Activated T-helper 17 cell treated with anti-CD3 and anti-CD28 coated beads, Interleukin-2, amount 50 U/mL, for 72 hours (primary cell): ENCODE measurements around the gene EPHA2. TPM values are rescaled to one million over a fixed set of nuclear protein-coding genes. Genes with fewer than 3 reads are reported as not detected.
"Not testable (repeated sequence)": the region's sequence is repeated elsewhere in the genome, so short reads cannot be mapped to it uniquely, and the experiment has no call there.

Source experiments
- ATAC-seq: fragments of 150-1000 bp; cut with Tn5 transposase; replicated peaks from 2 replicates; pipeline ENCODE4 v1.10.0; 2021; ENCODE audit warnings: mild to moderate bottlenecking, moderate library complexity
- H3K27ac Mint-ChIP-seq: one replicate; pipeline ENCODE4 v1.8.0; 2022; ENCODE audit warnings: mixed read lengths
- H3K27me3 Mint-ChIP-seq: one replicate; pipeline ENCODE4 v1.8.0; 2022; ENCODE audit warnings: mixed read lengths
- H3K36me3 Mint-ChIP-seq: one replicate; pipeline ENCODE4 v1.8.0; 2022; ENCODE audit warnings: low read depth, mild to moderate bottlenecking, mixed read lengths
- H3K4me1 Mint-ChIP-seq: one replicate; pipeline ENCODE4 v1.8.0; 2022; ENCODE audit warnings: mixed read lengths
- H3K4me3 Mint-ChIP-seq: one replicate; pipeline ENCODE4 v1.8.0; 2022; ENCODE audit warnings: mild to moderate bottlenecking, mixed read lengths
- H3K9me3 Mint-ChIP-seq: one replicate; pipeline ENCODE4 v1.8.0; 2022; ENCODE audit warnings: mixed read lengths
- total RNA-seq, 2 donors: library from RNA; stranded (reverse); gene quantifications; one replicate each; pipeline ENCODE4 v1.2.3, GENCODE V29; 2022

EPHA2 gene
- under 1 TPM in 1 of 2 donors, not detected in 1; 0.13 TPM for total RNA-seq

- no peak for ATAC-seq
- H3K4me3 Mint-ChIP-seq, result peak within 1 kb of the TSS; percentile 59
- H3K4me1 Mint-ChIP-seq, result peaks cover 15% of the 10 kb centered on the region
- no peaks in the 10 kb centered on the region for H3K36me3 Mint-ChIP-seq
- H3K27ac Mint-ChIP-seq, result no peak within 1 kb of the TSS
- H3K9me3 Mint-ChIP-seq, result no peaks in the 10 kb centered on the region
- H3K27me3 Mint-ChIP-seq, result no peaks in the 10 kb centered on the region
Measured at GRCh38 chr1:16155537-16156410, at the start of gene EPHA2. EPHA2 (minus strand) TSS chr1:16156069; CDS start chr1:16155932, 137 bp downstream.

- H3K4me3 Mint-ChIP-seq, result peak overlapping the region; percentile 88
- no peaks in the 10 kb centered on the region for H3K4me1 Mint-ChIP-seq
- no peaks in the 10 kb centered on the region for H3K36me3 Mint-ChIP-seq
- H3K27ac Mint-ChIP-seq, result no peak overlapping the region
- ATAC-seq, result no peak
- no peaks in the 10 kb centered on the region for H3K27me3 Mint-ChIP-seq
- no peaks in the 10 kb centered on the region for H3K9me3 Mint-ChIP-seq
Measured at GRCh38 chr1:16205334-16205671, 49.4 kb upstream of the EPHA2 start.

DNA sequence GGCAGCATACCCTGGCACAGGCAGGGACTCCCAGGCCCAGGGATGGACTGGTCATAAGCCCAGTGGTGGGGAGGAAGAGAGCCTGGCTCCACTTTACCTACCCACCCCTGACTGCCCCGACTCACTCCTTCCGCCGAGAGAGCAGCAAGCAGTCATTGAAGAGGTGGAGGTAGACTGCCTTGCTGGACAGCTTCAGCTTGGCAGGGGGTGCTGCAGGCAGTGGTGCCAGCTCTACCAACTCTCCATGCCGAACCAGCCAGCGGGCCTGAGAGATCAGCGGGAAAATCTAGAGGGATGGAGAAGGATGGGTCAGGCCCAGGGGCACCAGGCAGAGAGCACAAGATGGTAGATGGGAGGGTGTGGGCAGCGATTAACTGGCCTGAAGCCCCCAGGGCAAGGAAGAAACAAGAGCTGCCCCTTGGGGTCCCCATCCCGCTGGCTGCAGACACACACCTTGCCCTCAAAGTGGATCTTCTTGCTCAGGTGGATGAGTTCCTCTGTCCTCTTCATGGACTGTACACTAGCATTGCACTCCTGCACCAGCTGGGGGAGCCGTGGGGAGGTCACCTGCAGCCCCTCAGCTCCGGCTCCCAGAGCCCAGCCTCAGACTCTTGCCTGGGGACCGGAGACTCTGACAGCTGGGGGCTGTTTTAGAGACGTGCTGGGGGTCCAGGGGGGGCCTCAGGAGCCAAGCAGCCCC lies 48.9 kb upstream of the EPHA2 start:
- H3K27me3 Mint-ChIP-seq, result no peaks in the 10 kb centered on the region
- H3K27ac Mint-ChIP-seq, result peak overlapping the region; percentile 42
- no peaks in the 10 kb centered on the region for H3K4me1 Mint-ChIP-seq
- no peaks in the 10 kb centered on the region for H3K36me3 Mint-ChIP-seq
- H3K9me3 Mint-ChIP-seq, result no peaks in the 10 kb centered on the region
- no peak for ATAC-seq
- H3K4me3 Mint-ChIP-seq, result peak overlapping the region; percentile 88

DNA sequence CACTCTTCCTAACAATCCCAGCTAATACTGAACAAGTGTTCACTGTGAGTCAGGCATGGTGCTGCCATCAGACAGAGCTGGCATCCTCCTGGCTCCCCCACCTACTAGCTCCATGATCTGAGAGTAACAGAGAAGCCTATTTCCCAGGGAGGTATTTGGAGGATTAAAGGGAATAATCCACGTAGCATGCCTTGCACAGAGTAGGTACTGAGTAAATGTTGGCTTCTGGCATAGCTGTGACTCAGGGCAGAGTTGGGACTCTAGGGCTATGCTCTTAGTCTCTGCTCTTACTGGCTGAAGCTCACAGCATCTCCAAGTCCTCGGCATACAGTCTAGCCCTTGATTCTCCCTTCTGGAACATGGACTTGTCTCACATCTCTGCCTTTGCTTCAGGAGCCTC lies 48.3 kb upstream of the EPHA2 start:
- no peaks in the 10 kb centered on the region for H3K4me1 Mint-ChIP-seq
- no peaks in the 10 kb centered on the region for H3K36me3 Mint-ChIP-seq
- ATAC-seq, result no peak
- H3K27me3 Mint-ChIP-seq, result no peaks in the 10 kb centered on the region
- H3K9me3 Mint-ChIP-seq, result no peaks in the 10 kb centered on the region
- peak overlapping the region; percentile 42 for H3K27ac Mint-ChIP-seq
- H3K4me3 Mint-ChIP-seq, result no peak overlapping the region

GRCh38 chr1:16203550-16203949 lies 47.7 kb upstream of the EPHA2 start:
- H3K27ac Mint-ChIP-seq, result no peak overlapping the region

DNA sequence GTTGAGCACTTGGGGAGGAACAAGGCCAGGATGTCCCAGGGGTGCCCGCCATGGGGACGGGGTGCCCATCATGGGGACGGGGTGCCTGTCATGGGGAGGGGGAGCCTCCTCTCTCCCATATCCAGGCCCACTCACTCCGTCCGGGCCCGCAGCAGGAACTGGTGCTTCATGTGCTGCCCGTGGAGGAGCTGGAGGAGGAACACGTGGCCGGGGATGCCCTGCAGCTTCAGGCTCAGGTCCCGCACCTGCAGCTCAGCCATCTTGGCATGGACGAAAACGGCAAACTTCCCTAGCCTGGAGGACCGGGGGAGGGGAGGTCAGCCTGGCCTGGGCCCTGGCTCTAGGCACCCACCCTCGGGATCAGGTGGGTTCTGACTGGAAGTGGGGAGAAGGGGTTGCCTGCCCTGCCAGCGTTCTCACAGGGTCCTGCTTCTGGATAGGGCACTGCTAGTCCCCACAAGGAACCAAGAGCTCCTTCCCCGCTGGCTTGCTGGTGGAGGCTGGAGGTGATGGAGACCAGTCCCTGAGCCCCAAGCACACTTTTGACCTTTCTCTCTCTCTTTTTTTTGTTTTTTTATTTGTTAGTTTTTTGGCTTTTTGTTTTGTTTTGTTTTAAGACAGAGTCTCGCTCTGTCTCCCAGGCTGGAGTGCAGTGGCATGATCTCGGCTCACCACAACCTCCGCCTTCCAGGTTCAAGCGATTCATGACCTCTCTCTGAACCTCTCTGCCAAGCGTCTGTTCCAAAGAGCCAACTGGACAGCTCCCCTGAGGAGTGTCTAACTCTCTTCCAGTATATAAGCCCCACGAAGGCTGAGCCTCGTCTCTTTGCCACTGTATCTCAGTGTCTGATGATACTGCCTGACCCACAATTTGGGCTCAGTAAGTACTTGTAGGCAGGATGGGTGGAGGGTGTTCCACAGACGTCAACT lies 46.7 kb upstream of the EPHA2 start:
- H3K9me3 Mint-ChIP-seq, result no peaks in the 10 kb centered on the region
- H3K36me3 Mint-ChIP-seq, result no peaks in the 10 kb centered on the region
- no peaks in the 10 kb centered on the region for H3K27me3 Mint-ChIP-seq
- peak overlapping the region; percentile 64 for H3K27ac Mint-ChIP-seq
- H3K4me1 Mint-ChIP-seq, result peaks cover 6% of the 10 kb centered on the region
- no peak overlapping the region for H3K4me3 Mint-ChIP-seq
- no peak for ATAC-seq

More at GRCh38 chr1:16203550-16203949, 47.7 kb upstream of the EPHA2 start:
- Mint-ChIP-seq H3K4me1 (peaks cover 6% of the 10 kb centered on the region), H3K27me3 (no peaks in the 10 kb centered on the region), H3K36me3 (no peaks in the 10 kb centered on the region), H3K4me3 (no peak overlapping the region), H3K9me3 (no peaks in the 10 kb centered on the region)
- no peak for ATAC-seq

- Mint-ChIP-seq H3K4me1 (peaks cover 6% of the 10 kb centered on the region), H3K9me3 (no peaks in the 10 kb centered on the region), H3K27me3 (no peaks in the 10 kb centered on the region), H3K36me3 (no peaks in the 10 kb centered on the region), H3K4me3 (no peak overlapping the region), H3K27ac (peak overlapping the region; percentile 70)
- no peak for ATAC-seq
Measured at GRCh38 chr1:16199700-16200099, 43.8 kb upstream of the EPHA2 start.

- Mint-ChIP-seq H3K4me3 (no peak overlapping the region), H3K27ac (peak overlapping the region; percentile 70), H3K27me3 (no peaks in the 10 kb centered on the region), H3K9me3 (no peaks in the 10 kb centered on the region), H3K36me3 (no peaks in the 10 kb centered on the region), H3K4me1 (peaks cover 6% of the 10 kb centered on the region)
- no peak for ATAC-seq
Measured at GRCh38 chr1:16199157-16199501, 43.3 kb upstream of the EPHA2 start.

DNA sequence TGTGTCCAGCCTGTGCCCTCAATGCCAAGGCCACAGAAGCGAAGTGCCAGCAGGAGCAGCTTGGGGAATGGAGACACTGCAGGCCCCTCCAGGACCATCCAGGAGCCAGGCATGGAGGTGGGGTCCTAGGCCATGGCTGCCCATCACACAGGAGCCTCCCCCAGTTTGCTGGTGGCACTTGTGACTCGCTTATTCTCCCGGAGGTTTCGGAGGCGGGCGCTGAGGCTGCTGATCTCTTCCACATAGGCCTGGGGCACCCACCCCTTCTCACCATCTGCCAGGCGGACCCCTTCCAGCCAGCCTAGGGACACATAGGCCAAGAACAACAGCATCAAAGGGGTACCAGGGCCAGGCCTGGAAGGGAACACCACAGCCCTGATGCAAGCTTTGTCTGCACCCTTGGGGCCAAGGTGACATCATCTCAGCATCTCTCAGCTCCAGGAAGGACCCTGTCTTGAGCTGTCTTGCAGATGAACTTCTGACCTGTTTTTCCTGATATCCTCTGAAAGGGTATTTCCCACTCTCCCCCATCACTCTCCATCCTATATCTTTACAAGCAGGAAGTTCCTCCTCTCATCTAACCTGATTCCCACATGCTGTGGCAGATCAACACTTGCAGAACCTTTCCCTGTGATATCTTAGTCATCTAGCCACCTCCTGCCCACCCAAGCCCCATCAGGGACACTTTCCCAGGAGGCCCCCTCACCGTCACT lies 42.7 kb upstream of the EPHA2 start:
- Mint-ChIP-seq H3K9me3 (no peaks in the 10 kb centered on the region), H3K4me3 (no peak overlapping the region), H3K27me3 (no peaks in the 10 kb centered on the region), H3K36me3 (no peaks in the 10 kb centered on the region), H3K27ac (peak overlapping the region; percentile 70), H3K4me1 (peaks cover 6% of the 10 kb centered on the region)
- ATAC-seq, result no peak

GRCh38 chr1:16196874-16197273 lies 41.0 kb upstream of the EPHA2 start:
- ATAC-seq, result no peak
- Mint-ChIP-seq H3K4me3 (no peak overlapping the region), H3K36me3 (no peaks in the 10 kb centered on the region), H3K4me1 (peaks cover 6% of the 10 kb centered on the region), H3K27me3 (no peaks in the 10 kb centered on the region), H3K9me3 (no peaks in the 10 kb centered on the region), H3K27ac (no peak overlapping the region)

GRCh38 chr1:16196139-16196538 lies 40.3 kb upstream of the EPHA2 start:
- not testable (repeated sequence) for H3K9me3 Mint-ChIP-seq, ATAC-seq, H3K27ac Mint-ChIP-seq, H3K36me3 Mint-ChIP-seq, H3K4me1 Mint-ChIP-seq, H3K4me3 Mint-ChIP-seq, H3K27me3 Mint-ChIP-seq

- Mint-ChIP-seq H3K27ac (no peak overlapping the region), H3K36me3 (no peaks in the 10 kb centered on the region), H3K9me3 (no peaks in the 10 kb centered on the region), H3K4me1 (peaks cover 6% of the 10 kb centered on the region), H3K4me3 (no peak overlapping the region), H3K27me3 (peaks cover 3% of the 10 kb centered on the region)
- ATAC-seq, result no peak
Measured at GRCh38 chr1:16195518-16195905, 39.6 kb upstream of the EPHA2 start.

GRCh38 chr1:16191916-16192546 lies 36.2 kb upstream of the EPHA2 start:
- Mint-ChIP-seq H3K27ac (no peak overlapping the region), H3K9me3 (no peaks in the 10 kb centered on the region), H3K27me3 (peaks cover 7% of the 10 kb centered on the region), H3K4me1 (no peaks in the 10 kb centered on the region), H3K36me3 (no peaks in the 10 kb centered on the region), H3K4me3 (no peak overlapping the region)
- ATAC-seq, result no peak
